Measurements from ENCODE around the gene SCN2B. TPM values are rescaled to one million over a fixed set of nuclear protein-coding genes. Genes with fewer than 3 reads are reported as not detected.

Gene SCN2B
- total RNA-seq, 2 experiments from 2014 or later: not detected

- no peak for TF ChIP-seq CTCF (IDR thresholded peaks at IDR 0.05)
- no peak for ATAC-seq (ENCODE audit: poor library complexity)
- no peak overlapping the region for H3K4me3 ChIP-seq (ENCODE audit: low read length)
- intact Hi-C loops (cut with DNase I, micrococcal nuclease): no loop called here
- H3K4me1 ChIP-seq (ENCODE audit: insufficient read depth, low read length): peaks cover 21% of the 10 kb centered on the region
- ChIA-PET CTCF (no interaction called here), POLR2A (no interaction called here)
- H3K4me3 Mint-ChIP-seq: no peak overlapping the region
- H3K36me3 Mint-ChIP-seq (ENCODE audit: low read depth): no peaks in the 10 kb centered on the region
- peaks cover 16% of the 10 kb centered on the region for H3K4me1 Mint-ChIP-seq (ENCODE audit: low read depth)
- H3K27ac Mint-ChIP-seq: no peak overlapping the region
- no peak overlapping the region for H3K27ac ChIP-seq (ENCODE audit: low read depth in 1 of 2, low read length in 2 of 2)
- H3K9me3 ChIP-seq (ENCODE audit: control insufficient read depth in 1 of 2, insufficient read depth in 1 of 2, low read length in 2 of 2): peaks cover 0 to 10% of the 10 kb centered on the region in 2 experiments
- H3K27me3 ChIP-seq (ENCODE audit: control insufficient read depth in 1 of 2, insufficient read depth in 2 of 2, low read length in 2 of 2): peaks cover 59 to 62% of the 10 kb centered on the region in 2 experiments
- no peak for DNase-seq
- H3K27me3 Mint-ChIP-seq: peaks cover 81% of the 10 kb centered on the region
- H3K9me3 Mint-ChIP-seq: no peaks in the 10 kb centered on the region
- H3K36me3 ChIP-seq (ENCODE audit: insufficient read depth, low read length): no peaks in the 10 kb centered on the region
These were observed 19.1 kb downstream of the SCN2B start for GRCh38 chr11:118157186-118157895.

GRCh38 chr11:118156531-118157185, 19.8 kb downstream of the SCN2B start:
- Histone ChIP-seq H3K27me3 (ENCODE audit: control insufficient read depth in 1 of 2, insufficient read depth in 2 of 2, low read length in 2 of 2) (peaks cover 65 to 68% of the 10 kb centered on the region in 2 experiments), H3K27ac (ENCODE audit: low read depth in 1 of 2, low read length in 2 of 2) (no peak overlapping the region), H3K4me1 (ENCODE audit: insufficient read depth, low read length) (peaks cover 24% of the 10 kb centered on the region), H3K36me3 (ENCODE audit: insufficient read depth, low read length) (no peaks in the 10 kb centered on the region), H3K9me3 (ENCODE audit: control insufficient read depth in 1 of 2, insufficient read depth in 1 of 2, low read length in 2 of 2) (peaks cover 0 to 14% of the 10 kb centered on the region in 2 experiments), H3K4me3 (ENCODE audit: low read length) (no peak overlapping the region)
- ATAC-seq (ENCODE audit: poor library complexity) (peak; percentile 56), DNase-seq (peak in 3 of 14 experiments; percentile 23 to 40 (median 36))
- H3K27me3 Mint-ChIP-seq: peaks cover 78% of the 10 kb centered on the region
- H3K9me3 Mint-ChIP-seq: no peaks in the 10 kb centered on the region
- no peak overlapping the region for H3K27ac Mint-ChIP-seq
- H3K4me3 Mint-ChIP-seq: no peak overlapping the region
- ChIA-PET POLR2A (interaction anchor here (0.5 kb wide), 1 partner anchor 127 kb away, joined by 3 read pairs; no protein-coding TSS in a partner anchor), CTCF (interaction anchor here (1.0 to 1.2 kb wide), 2 partner anchors 12 to 15 kb away, joined by 5 read pairs; no protein-coding TSS in a partner anchor)
- H3K36me3 Mint-ChIP-seq (ENCODE audit: low read depth): no peaks in the 10 kb centered on the region
- no peak for TF ChIP-seq CTCF (IDR thresholded peaks at IDR 0.05)
- intact Hi-C loops (cut with DNase I, micrococcal nuclease): no loop called here
- H3K4me1 Mint-ChIP-seq (ENCODE audit: low read depth): peaks cover 16% of the 10 kb centered on the region

GRCh38 chr11:118155776-118156530, 20.5 kb downstream of the SCN2B start:
- TF ChIP-seq CTCF (IDR thresholded peaks at IDR 0.05): no peak
- H3K4me3 Mint-ChIP-seq: no peak overlapping the region
- intact Hi-C loops (cut with DNase I, micrococcal nuclease): no loop called here
- H3K4me3 ChIP-seq (ENCODE audit: low read length): no peak overlapping the region
- H3K27me3 ChIP-seq (ENCODE audit: control insufficient read depth in 1 of 2, insufficient read depth in 2 of 2, low read length in 2 of 2): peaks cover 65 to 69% of the 10 kb centered on the region in 2 experiments
- peaks cover 80% of the 10 kb centered on the region for H3K27me3 Mint-ChIP-seq
- DNase-seq (no peak), ATAC-seq (ENCODE audit: poor library complexity) (no peak)
- peaks cover 0 to 14% of the 10 kb centered on the region in 2 experiments for H3K9me3 ChIP-seq (ENCODE audit: control insufficient read depth in 1 of 2, insufficient read depth in 1 of 2, low read length in 2 of 2)
- no peak overlapping the region for H3K27ac Mint-ChIP-seq
- ChIA-PET POLR2A (interaction anchor here (0.5 kb wide), 1 partner anchor 126 kb away, joined by 3 read pairs; no protein-coding TSS in a partner anchor), CTCF (interaction anchor here (1.0 to 1.2 kb wide), 2 partner anchors 11 to 15 kb away, joined by 5 read pairs; no protein-coding TSS in a partner anchor)
- H3K36me3 ChIP-seq (ENCODE audit: insufficient read depth, low read length): no peaks in the 10 kb centered on the region
- H3K9me3 Mint-ChIP-seq: no peaks in the 10 kb centered on the region
- H3K36me3 Mint-ChIP-seq (ENCODE audit: low read depth): no peaks in the 10 kb centered on the region
- H3K4me1 Mint-ChIP-seq (ENCODE audit: low read depth): peaks cover 16% of the 10 kb centered on the region
- no peak overlapping the region for H3K27ac ChIP-seq (ENCODE audit: low read depth in 1 of 2, low read length in 2 of 2)
- peaks cover 24% of the 10 kb centered on the region for H3K4me1 ChIP-seq (ENCODE audit: insufficient read depth, low read length)
